IMR-90 (cell line): ENCODE results near the gene RRM1.

ENCODE experiments used
- CEBPB ChIP-seq: IDR thresholded peaks from 2 replicates; pipeline ENCODE4 v1.6.1; 2012; ENCODE audit warnings: low read depth, low read length, improper control_type of control experiment
- FOS ChIP-seq: fragments of 150-350 bp; IDR thresholded peaks from 2 replicates; pipeline ENCODE4 v1.6.1; 2016; ENCODE audit warnings: low read depth, low read length
- POLR2A ChIP-seq: IDR thresholded peaks from 2 replicates; pipeline ENCODE4 v1.6.1; 2012; ENCODE audit warnings: mild to moderate bottlenecking, low read depth, low read length
- TF ChIP-seq, protein P1 (sequence below): conservative IDR thresholded peaks from 2 replicates; pipeline ENCODE4 v1.5.1; 2012; ENCODE audit warnings: mild to moderate bottlenecking, low read depth, low read length, improper control_type of control experiment

DNA sequence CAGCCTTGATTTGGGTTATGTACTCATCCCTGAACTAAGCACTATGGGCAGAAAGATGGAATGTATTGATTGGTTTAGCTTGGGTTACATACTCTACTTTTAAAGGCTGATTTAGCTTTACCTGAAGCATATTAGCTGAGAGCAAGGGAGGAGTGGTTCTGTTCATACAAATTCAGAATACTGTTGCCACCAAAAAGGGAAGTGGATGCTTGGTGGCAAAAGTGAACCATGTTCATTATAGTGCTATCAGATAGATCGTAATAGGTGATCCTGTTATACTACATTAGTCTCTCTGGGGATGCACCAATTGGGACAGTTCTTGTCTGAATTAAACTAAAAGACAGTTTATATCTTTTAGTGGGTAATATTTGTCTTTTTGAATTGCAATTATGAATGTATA is 44.5 kb upstream of the RRM1 start:
- TF ChIP-seq, protein P1, sequence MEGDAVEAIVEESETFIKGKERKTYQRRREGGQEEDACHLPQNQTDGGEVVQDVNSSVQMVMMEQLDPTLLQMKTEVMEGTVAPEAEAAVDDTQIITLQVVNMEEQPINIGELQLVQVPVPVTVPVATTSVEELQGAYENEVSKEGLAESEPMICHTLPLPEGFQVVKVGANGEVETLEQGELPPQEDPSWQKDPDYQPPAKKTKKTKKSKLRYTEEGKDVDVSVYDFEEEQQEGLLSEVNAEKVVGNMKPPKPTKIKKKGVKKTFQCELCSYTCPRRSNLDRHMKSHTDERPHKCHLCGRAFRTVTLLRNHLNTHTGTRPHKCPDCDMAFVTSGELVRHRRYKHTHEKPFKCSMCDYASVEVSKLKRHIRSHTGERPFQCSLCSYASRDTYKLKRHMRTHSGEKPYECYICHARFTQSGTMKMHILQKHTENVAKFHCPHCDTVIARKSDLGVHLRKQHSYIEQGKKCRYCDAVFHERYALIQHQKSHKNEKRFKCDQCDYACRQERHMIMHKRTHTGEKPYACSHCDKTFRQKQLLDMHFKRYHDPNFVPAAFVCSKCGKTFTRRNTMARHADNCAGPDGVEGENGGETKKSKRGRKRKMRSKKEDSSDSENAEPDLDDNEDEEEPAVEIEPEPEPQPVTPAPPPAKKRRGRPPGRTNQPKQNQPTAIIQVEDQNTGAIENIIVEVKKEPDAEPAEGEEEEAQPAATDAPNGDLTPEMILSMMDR = no peak
- no peak for TF ChIP-seq CEBPB
- TF ChIP-seq FOS = no peak
- TF ChIP-seq POLR2A = no peak
